Loucy (cell line): ENCODE results near the gene ZFAND3.

Experiments
- H2AFZ ChIP-seq: fragments of 200-600 bp; sonication (generic); 2 replicates; pipeline ENCODE4 v1.6.0; 2016; ENCODE audit warnings: antibody characterized with exemption, mild to moderate bottlenecking, low read length, moderate library complexity
- H3F3A ChIP-seq: fragments of 200-600 bp; 2 replicates; pipeline ENCODE4 v1.6.0; 2016; ENCODE audit warnings: antibody characterized with exemption, low read depth, mild to moderate bottlenecking
- H3K27me3 ChIP-seq: fragments of 200-600 bp; sonication (generic); 2 replicates; pipeline ENCODE4 v1.6.1; 2014; ENCODE audit warnings: low read length, mild to moderate bottlenecking; ENCODE audit not compliant: insufficient read depth, poor library complexity, severe bottlenecking
- H3K36me3 ChIP-seq: fragments of 200-600 bp; sonication (generic); 2 replicates; pipeline ENCODE4 v1.6.1; 2016; ENCODE audit warnings: low read length; ENCODE audit not compliant: insufficient read depth
- H3K4me1 ChIP-seq: fragments of 200-600 bp; sonication (generic); 2 replicates; pipeline ENCODE4 v1.5.1; 2014; ENCODE audit warnings: low read length, mild to moderate bottlenecking; ENCODE audit not compliant: insufficient read depth, poor library complexity, severe bottlenecking
- H3K4me2 ChIP-seq: fragments of 200-600 bp; sonication (generic); 2 replicates; pipeline ENCODE4 v1.6.0; 2014; ENCODE audit warnings: antibody characterized with exemption, low read length, low read depth, mild to moderate bottlenecking; ENCODE audit not compliant: poor library complexity, severe bottlenecking
- H3K4me3 ChIP-seq: fragments of 200-600 bp; sonication (generic); 2 replicates; pipeline ENCODE4 v1.5.1; 2014; ENCODE audit warnings: low read length, mild to moderate bottlenecking, mixed read lengths; ENCODE audit not compliant: poor library complexity, severe bottlenecking
- H3K79me2 ChIP-seq: fragments of 200-600 bp; sonication (generic); 2 replicates; pipeline ENCODE4 v1.6.1; 2014; ENCODE audit warnings: low read length; ENCODE audit not compliant: insufficient read depth
- H3K9ac ChIP-seq: fragments of 200-600 bp; sonication (generic); 2 replicates; pipeline ENCODE4 v1.6.0; 2014; ENCODE audit warnings: mild to moderate bottlenecking, low read depth, low read length, moderate library complexity; ENCODE audit not compliant: poor library complexity, severe bottlenecking
- H3K9me2 ChIP-seq: fragments of 200-600 bp; sonication (generic); replicated peaks from 2 replicates; pipeline ENCODE4 v1.6.1; 2016; ENCODE audit warnings: low read depth, low read length, mixed read lengths
- H3K9me3 ChIP-seq: fragments of 200-600 bp; sonication (generic); 2 replicates; pipeline ENCODE4 v1.6.1; 2014; ENCODE audit warnings: mild to moderate bottlenecking, antibody characterized with exemption, low read length, low read depth; ENCODE audit not compliant: insufficient read depth
- H4K20me1 ChIP-seq: fragments of 200-600 bp; sonication (generic); 2 replicates; pipeline ENCODE4 v1.6.0; 2014; ENCODE audit warnings: antibody characterized with exemption, low read length, mild to moderate bottlenecking; ENCODE audit not compliant: insufficient read depth, poor library complexity, severe bottlenecking
- EZH2phosphoT487 ChIP-seq: fragments of 200-600 bp; IDR thresholded peaks from 2 replicates; pipeline ENCODE4 v1.6.1; 2018; ENCODE audit warnings: antibody characterized with exemption, mild to moderate bottlenecking, moderate library complexity, borderline replicate concordance
- TF ChIP-seq, protein P1 (sequence below): fragments of 200-600 bp; sonication (generic); conservative IDR thresholded peaks from 2 replicates; pipeline ENCODE4 v1.5.1; 2014; ENCODE audit warnings: mild to moderate bottlenecking, antibody characterized with exemption, low read length

Gene ZFAND3

DNA sequence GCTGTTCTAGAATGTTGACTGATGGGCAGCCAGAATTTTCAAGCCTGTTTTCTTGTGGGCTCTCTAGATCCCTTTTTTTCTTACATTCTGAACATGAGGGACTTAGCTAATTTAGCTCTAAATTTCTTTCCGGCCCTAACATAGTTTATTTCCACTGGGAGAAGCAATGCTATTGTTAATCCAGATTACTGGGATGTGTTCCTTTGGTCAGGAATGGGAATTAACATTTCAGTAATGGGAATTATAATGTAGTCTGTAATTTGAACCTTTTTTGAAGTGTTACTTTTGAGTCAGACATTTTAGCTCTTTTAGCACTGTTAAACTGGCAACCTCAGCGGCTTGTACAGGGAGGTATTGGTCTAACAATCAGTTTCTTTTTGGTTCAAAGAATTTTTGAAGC lies 7.5 kb downstream of the ZFAND3 start:
- Histone ChIP-seq H3F3A (peaks cover 14% of the 10 kb centered on the region; the same call in 1 of the 2 replicates), H3K9me2 (no peaks in the 10 kb centered on the region), H3K9me3 (no peaks in the 10 kb centered on the region), H3K9ac (no peak overlapping the region), H3K4me2 (peak overlapping the region; percentile 100), H2AFZ (no peak overlapping the region), H3K4me1 (peaks cover 91% of the 10 kb centered on the region), H3K27me3 (no peaks in the 10 kb centered on the region), H3K36me3 (no peaks in the 10 kb centered on the region), H3K79me2 (peaks cover 99% of the 10 kb centered on the region), H3K4me3 (peak overlapping the region; percentile 60), H4K20me1 (peaks cover 91% of the 10 kb centered on the region)
- TF ChIP-seq, protein P1, sequence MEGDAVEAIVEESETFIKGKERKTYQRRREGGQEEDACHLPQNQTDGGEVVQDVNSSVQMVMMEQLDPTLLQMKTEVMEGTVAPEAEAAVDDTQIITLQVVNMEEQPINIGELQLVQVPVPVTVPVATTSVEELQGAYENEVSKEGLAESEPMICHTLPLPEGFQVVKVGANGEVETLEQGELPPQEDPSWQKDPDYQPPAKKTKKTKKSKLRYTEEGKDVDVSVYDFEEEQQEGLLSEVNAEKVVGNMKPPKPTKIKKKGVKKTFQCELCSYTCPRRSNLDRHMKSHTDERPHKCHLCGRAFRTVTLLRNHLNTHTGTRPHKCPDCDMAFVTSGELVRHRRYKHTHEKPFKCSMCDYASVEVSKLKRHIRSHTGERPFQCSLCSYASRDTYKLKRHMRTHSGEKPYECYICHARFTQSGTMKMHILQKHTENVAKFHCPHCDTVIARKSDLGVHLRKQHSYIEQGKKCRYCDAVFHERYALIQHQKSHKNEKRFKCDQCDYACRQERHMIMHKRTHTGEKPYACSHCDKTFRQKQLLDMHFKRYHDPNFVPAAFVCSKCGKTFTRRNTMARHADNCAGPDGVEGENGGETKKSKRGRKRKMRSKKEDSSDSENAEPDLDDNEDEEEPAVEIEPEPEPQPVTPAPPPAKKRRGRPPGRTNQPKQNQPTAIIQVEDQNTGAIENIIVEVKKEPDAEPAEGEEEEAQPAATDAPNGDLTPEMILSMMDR: no peak
- no peak for TF ChIP-seq EZH2phosphoT487

DNA sequence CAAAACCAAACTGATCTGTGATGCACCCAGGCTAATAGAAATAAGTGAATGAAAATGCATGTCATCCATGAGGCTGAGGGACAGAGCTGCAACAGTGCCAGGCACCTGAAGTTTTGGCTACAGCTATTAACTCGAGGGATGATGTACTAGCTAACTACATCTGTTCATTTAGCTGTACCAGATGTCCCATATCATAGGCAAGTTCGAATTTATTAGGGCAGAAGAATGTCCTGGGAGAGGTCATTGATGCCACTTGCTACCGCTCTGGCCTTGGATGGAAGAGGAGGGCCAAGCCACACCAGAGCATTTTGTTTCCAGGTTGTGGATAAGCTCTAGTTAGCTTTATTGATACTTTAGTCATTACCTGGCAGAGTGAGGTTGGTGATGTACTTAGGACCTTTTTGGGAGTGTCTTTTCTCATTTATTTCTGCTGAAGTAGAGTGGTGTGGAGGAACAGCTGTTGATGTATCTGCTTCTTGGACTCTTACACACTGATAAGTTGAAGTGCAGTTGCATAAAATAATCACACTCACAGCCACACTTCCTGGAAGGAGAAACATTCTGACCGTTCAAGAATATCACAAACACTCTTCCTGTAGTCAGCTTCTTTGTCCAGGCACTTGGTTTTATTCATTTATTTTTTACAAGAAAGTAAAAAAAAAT lies 8.2 kb downstream of the ZFAND3 start:
- peak overlapping the region; percentile 36 for H3K9ac ChIP-seq

DNA sequence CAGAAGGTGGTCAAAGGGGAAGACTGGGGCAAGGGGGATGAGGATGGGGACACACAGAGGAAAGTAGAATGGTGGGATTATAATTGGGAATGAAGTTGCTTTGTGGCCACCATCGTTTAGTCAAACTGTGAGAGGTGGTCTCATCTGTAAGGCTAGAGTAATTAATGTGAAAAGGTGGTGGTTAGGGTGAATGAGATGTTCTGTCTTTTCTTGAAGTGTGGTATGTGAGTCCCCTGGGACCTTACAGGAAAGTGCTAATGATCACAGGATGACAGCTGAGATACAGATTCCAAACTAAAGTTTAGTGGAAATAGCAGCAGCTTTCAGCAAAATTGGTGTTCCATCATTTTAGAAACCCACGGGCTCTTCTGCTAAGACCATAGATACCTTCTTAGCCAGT lies 10.7 kb downstream of the ZFAND3 start:
- Histone ChIP-seq H3K4me2 (peak overlapping the region; percentile 100), H4K20me1 (peaks cover 78% of the 10 kb centered on the region), H3K79me2 (peaks cover 100% of the 10 kb centered on the region), H3K9me2 (no peaks in the 10 kb centered on the region), H3K4me1 (peaks cover 67% of the 10 kb centered on the region), H2AFZ (no peak overlapping the region), H3K9ac (no peak overlapping the region), H3K4me3 (peak overlapping the region; percentile 22), H3K27me3 (no peaks in the 10 kb centered on the region), H3K9me3 (peaks cover 6% of the 10 kb centered on the region; the same call in 1 of the 2 replicates), H3K36me3 (peaks cover 18% of the 10 kb centered on the region; the same call in 1 of the 2 replicates), H3F3A (peaks cover 14% of the 10 kb centered on the region; the same call in 1 of the 2 replicates)
- no peak for TF ChIP-seq EZH2phosphoT487
- TF ChIP-seq, protein P1: no peak

More for the DNA sequence above, 8.2 kb downstream of the ZFAND3 start:
- Histone ChIP-seq H4K20me1 (peaks cover 88% of the 10 kb centered on the region), H3K4me3 (peak overlapping the region; percentile 60), H3K9me2 (no peaks in the 10 kb centered on the region), H3F3A (peaks cover 14% of the 10 kb centered on the region; the same call in 1 of the 2 replicates), H3K27me3 (no peaks in the 10 kb centered on the region), H3K9me3 (no peaks in the 10 kb centered on the region), H3K79me2 (peaks cover 99% of the 10 kb centered on the region), H3K4me1 (peaks cover 85% of the 10 kb centered on the region), H2AFZ (no peak overlapping the region), H3K36me3 (0 out of 2 replicates have a peak, but pooled peaks cover 2% of the 10 kb centered on the region), H3K4me2 (peak overlapping the region; percentile 100)
- TF ChIP-seq, protein P1: no peak
- TF ChIP-seq EZH2phosphoT487: no peak
